H1 (cell line): ENCODE measurements around the gene CRABP2. TPM values are rescaled to one million over a fixed set of nuclear protein-coding genes. Genes with fewer than 3 reads are reported as not detected.

ENCODE experiments used
- BACH1 ChIP-seq: IDR thresholded peaks from 2 replicates; pipeline ENCODE4 v1.6.1; 2012; ENCODE audit warnings: low read length, improper control_type of control experiment
- BRCA1 ChIP-seq: IDR thresholded peaks from 2 replicates; pipeline ENCODE4 v1.6.1; 2012; ENCODE audit warnings: low read depth, low read length, improper control_type of control experiment
- CBX5 ChIP-seq: fragments of 300-800, 300-1000 bp; sonication (generic); IDR thresholded peaks from 2 replicates; pipeline ENCODE4 v1.7.1; 2016; ENCODE audit warnings: antibody characterized with exemption, low read length, low read depth
- CBX8 ChIP-seq: fragments of 300-800, 300-1000 bp; sonication (generic); IDR thresholded peaks from 2 replicates; pipeline ENCODE4 v1.7.1; 2016; ENCODE audit warnings: low read depth, low read length, borderline replicate concordance
- EGR1 ChIP-seq: IDR thresholded peaks from 2 replicates; pipeline ENCODE4 v1.6.1; 2011; ENCODE audit warnings: low read depth, low read length, borderline replicate concordance
- EP300 ChIP-seq, 2 experiments: IDR thresholded peaks; 1 replicate in 1 of 2; 2 replicates in 1 of 2; pipeline ENCODE4 v1.6.1; 2011 to 2012; ENCODE audit warnings: low read depth in 2 of 2, low read length in 2 of 2, mild to moderate bottlenecking in 2 of 2, borderline replicate concordance in 1 of 2, inconsistent platforms in 1 of 2, moderate library complexity in 1 of 2
- EZH2 ChIP-seq: fragments of 200-600 bp; sonication (generic); IDR thresholded peaks from 2 replicates; pipeline ENCODE4 v1.7.1; 2012; ENCODE audit warnings: low read depth, mild to moderate bottlenecking, moderate library complexity, low read length, inconsistent platforms; ENCODE audit not compliant: severe bottlenecking
- HDAC2 ChIP-seq, 2 experiments: fragments of 300-600 bp in 1 of 2; sonication (generic) in 1 of 2; IDR thresholded peaks; 2 replicates each; pipeline ENCODE4 v1.6.1; 2011 to 2012; ENCODE audit warnings: low read depth in 2 of 2, low read length in 2 of 2, mild to moderate bottlenecking in 2 of 2, moderate library complexity in 2 of 2, borderline replicate concordance in 1 of 2, inconsistent platforms in 1 of 2
- JUND ChIP-seq: IDR thresholded peaks from 2 replicates; pipeline ENCODE4 v1.6.1; 2011; ENCODE audit warnings: mild to moderate bottlenecking, improper control_type of control experiment, low read length
- KDM1A ChIP-seq: fragments of 200-600, 300-600 bp; sonication (generic); IDR thresholded peaks from 2 replicates; pipeline ENCODE4 v1.7.1; 2016; ENCODE audit warnings: mild to moderate bottlenecking, low read length, borderline replicate concordance
- NANOG ChIP-seq: IDR thresholded peaks from 2 replicates; pipeline ENCODE4 v1.6.1; 2011; ENCODE audit warnings: low read length, low read depth, mild to moderate bottlenecking, inconsistent platforms; ENCODE audit not compliant: insufficient read depth, poor library complexity, severe bottlenecking
- PHF8 ChIP-seq: fragments of 200-600 bp; sonication (generic); conservative IDR thresholded peaks from 2 replicates; pipeline ENCODE4 v1.7.1; 2012; ENCODE audit warnings: low read depth, mild to moderate bottlenecking, inconsistent platforms, low read length, moderate library complexity
- POLR2A ChIP-seq, 2 experiments: IDR thresholded peaks; 1 replicate in 1 of 2; 2 replicates in 1 of 2; pipeline ENCODE4 v1.6.1; 2011; ENCODE audit warnings: low read depth in 2 of 2, low read length in 2 of 2, mild to moderate bottlenecking in 2 of 2; ENCODE audit errors: control extremely low read depth in 1 of 2
- POLR2AphosphoS5 ChIP-seq: IDR thresholded peaks from 2 replicates; pipeline ENCODE4 v1.6.1; 2011; ENCODE audit warnings: low read depth, low read length
- POU5F1 ChIP-seq: IDR thresholded peaks from 2 replicates; pipeline ENCODE4 v1.6.1; 2011; ENCODE audit warnings: low read depth, mild to moderate bottlenecking, low read length, moderate library complexity
- SIN3A ChIP-seq, 2 experiments: IDR thresholded peaks in 1 of 2; conservative IDR thresholded peaks in 1 of 2; 2 replicates each; pipeline ENCODE4 v1.6.1; 2011 to 2012; ENCODE audit warnings: low read length in 2 of 2, improper control_type of control experiment in 1 of 2, low read depth in 1 of 2, mild to moderate bottlenecking in 1 of 2
- SIRT6 ChIP-seq: IDR thresholded peaks from one replicate; pipeline ENCODE4 v1.7.1; 2012; ENCODE audit warnings: low read length, inconsistent platforms
- SP1 ChIP-seq: IDR thresholded peaks from 2 replicates; pipeline ENCODE4 v1.6.1; 2011; ENCODE audit warnings: low read depth, low read length
- SP4 ChIP-seq: IDR thresholded peaks from 2 replicates; pipeline ENCODE4 v1.6.1; 2012; ENCODE audit warnings: low read length, inconsistent platforms
- SUZ12 ChIP-seq: fragments of 200-600 bp; sonication (generic); IDR thresholded peaks from 2 replicates; pipeline ENCODE4 v1.6.1; 2012; ENCODE audit warnings: mild to moderate bottlenecking, inconsistent platforms, low read length, moderate library complexity, mixed read lengths
- TAF7 ChIP-seq: optimal IDR thresholded peaks from 2 replicates; pipeline ENCODE3; 2011; ENCODE audit warnings: low read depth, mild to moderate bottlenecking, inconsistent platforms, low read length, moderate library complexity, borderline replicate concordance
- TBP ChIP-seq: IDR thresholded peaks from 2 replicates; pipeline ENCODE4 v1.6.1; 2011; ENCODE audit warnings: low read depth, low read length, improper control_type of control experiment
- TEAD4 ChIP-seq: IDR thresholded peaks from 2 replicates; pipeline ENCODE4 v1.6.1; 2012; ENCODE audit warnings: low read depth, low read length, inconsistent platforms, mixed read lengths
- YY1 ChIP-seq: IDR thresholded peaks from 2 replicates; pipeline ENCODE4 v1.6.1; 2011; ENCODE audit warnings: low read depth, mild to moderate bottlenecking, low read length
- polyA plus RNA-seq, 7 experiments: library from polyadenylated mRNA; depleted of rRNA in 3 of 7; stranded (reverse) in 5 of 7; unstranded in 2 of 7; fragments of >200 nt in 5 of 7; fragments of 200-250 nt in 2 of 7; gene quantifications; 1 replicate in 5 of 7; 2 replicates in 1 of 7; 4 replicates in 1 of 7; pipeline versions ENCODE4 v1.2.1 to v1.2.3, GENCODE V29; 2011 to 2013; ENCODE audit warnings: missing spikeins in 2 of 7, mixed read lengths in 2 of 7
- total RNA-seq: library from RNA; stranded (reverse); fragmentation: NEBNext Ultra II Directional; extraction: Animal tissue kit (Norgen Biotek cat#: 25700); gene quantifications from 2 replicates; pipeline ENCODE4 v1.2.1, GENCODE V29; 2021

Gene CRABP2
- total and polyA plus RNA-seq, 2 of the 8 experiments (the other 6 are each of a cell fraction or from before 2014, with no cell fraction given), result 69.2 to 119 TPM

- TF ChIP-seq JUND (peak; percentile 77; the same call in 1 of the 2 replicates), EZH2 (no peak), POU5F1 (no peak), POLR2AphosphoS5 (peak; percentile 88), POLR2A (IDR thresholded peaks at IDR 0.05; ENCODE audit: control extremely low read depth in 1 of 2, low read depth in 2 of 2, low read length in 2 of 2) (peak; percentile 82 to 89), EGR1 (peak; percentile 38; the same call in 1 of the 2 replicates), YY1 (peak; percentile 84), EP300 (IDR thresholded peaks at IDR 0.05; ENCODE audit: borderline replicate concordance in 1 of 2, low read depth in 2 of 2, low read length in 2 of 2) (no peak), SP1 (no peak; the same call in 1 of the 2 replicates), BRCA1 (no peak), TEAD4 (peak; percentile 76; the same call in 1 of the 2 replicates), SIRT6 (no peak), BACH1 (no peak), CBX8 (no peak), PHF8 (peak; percentile 67), SIN3A (conservative IDR thresholded peaks at IDR 0.05 in 1 of 2, IDR thresholded peaks at IDR 0.05 in 1 of 2; ENCODE audit: low read depth in 1 of 2, low read length in 2 of 2) (peak; percentile 63; a peak in 2 of 4 replicates), TAF7 (peak; percentile 23), HDAC2 (IDR thresholded peaks at IDR 0.05; ENCODE audit: borderline replicate concordance in 1 of 2, low read depth in 2 of 2, low read length in 2 of 2) (peak; percentile 58 to 82; a peak in 1 of 4 replicates), SP4 (no peak; the same call in 1 of the 2 replicates), SUZ12 (no peak), TBP (peak; percentile 55), CBX5 (no peak), KDM1A (no peak), NANOG (no peak)
Observed at GRCh38 chr1:156746728-156747631, 41.6 kb upstream of the CRABP2 start (continued).
